GM19035 (cell line): Measurements from ENCODE around the gene GHITM.
"Not testable (repeated sequence)": the region's sequence is repeated elsewhere in the genome, so short reads cannot be mapped to it uniquely, and the experiment has no call there.

ENCODE experiments used
- ATAC-seq: cut with Tn5 transposase; IDR thresholded peaks from one replicate; pipeline ENCODE4 v1.9.1; 2021; ENCODE audit not compliant: unreplicated experiment

Gene GHITM

DNA sequence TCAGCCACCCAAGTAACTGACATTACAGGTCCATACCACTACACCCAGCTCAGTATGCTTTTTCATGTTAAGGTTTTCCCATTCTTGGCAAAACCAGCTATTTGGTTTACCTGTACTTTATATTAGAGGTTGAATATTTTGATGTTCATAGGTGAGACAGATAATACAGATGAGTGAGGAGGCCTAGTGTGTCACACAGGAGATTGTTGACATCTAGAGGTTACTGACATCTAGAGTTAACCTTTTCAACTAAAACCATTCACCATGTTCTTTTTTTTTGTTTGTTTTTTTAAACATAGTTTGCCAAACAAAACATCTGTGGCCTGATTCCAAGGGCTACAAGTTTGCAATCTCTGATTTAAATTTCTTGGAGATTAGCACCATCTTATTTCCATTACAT is 8.0 kb downstream of the GHITM start:
- ATAC-seq: no peak

DNA sequence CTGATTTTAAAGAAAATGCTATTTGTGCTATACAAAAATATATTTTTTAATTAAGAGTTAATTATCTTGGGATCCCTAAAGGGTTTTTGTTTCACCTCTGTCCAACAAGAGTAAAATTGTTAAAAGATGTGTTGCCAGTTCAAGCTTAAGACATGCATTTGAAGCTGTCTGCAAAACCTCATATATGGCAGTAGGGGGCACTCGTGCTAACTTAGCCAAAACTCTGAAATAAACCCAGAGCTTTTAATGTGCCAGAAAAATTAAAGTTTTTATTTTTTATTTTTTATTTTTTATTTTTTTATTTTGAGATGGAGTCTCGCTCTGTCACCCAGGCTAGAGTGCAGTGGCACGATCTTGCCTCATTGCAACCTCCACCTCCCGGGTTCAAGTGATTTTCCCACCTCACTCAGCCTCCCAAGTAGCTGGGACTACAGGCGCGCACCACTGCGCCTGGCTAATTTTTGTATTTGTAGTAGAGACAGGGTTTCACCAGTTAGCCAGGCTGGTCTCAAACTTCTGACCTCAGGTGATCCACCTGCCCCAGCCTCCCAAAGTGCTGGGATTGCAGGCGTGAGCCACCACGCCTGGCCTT is 8.8 kb downstream of the GHITM start:
- peak; percentile 48 for ATAC-seq

GRCh38 chr10:84149854-84150253 is 10.5 kb downstream of the GHITM start:
- no peak for ATAC-seq

GRCh38 chr10:84152769-84153168 is 13.5 kb downstream of the GHITM start:
- no peak for ATAC-seq

GRCh38 chr10:84155521-84155920 is 16.2 kb downstream of the GHITM start:
- ATAC-seq: no peak

DNA sequence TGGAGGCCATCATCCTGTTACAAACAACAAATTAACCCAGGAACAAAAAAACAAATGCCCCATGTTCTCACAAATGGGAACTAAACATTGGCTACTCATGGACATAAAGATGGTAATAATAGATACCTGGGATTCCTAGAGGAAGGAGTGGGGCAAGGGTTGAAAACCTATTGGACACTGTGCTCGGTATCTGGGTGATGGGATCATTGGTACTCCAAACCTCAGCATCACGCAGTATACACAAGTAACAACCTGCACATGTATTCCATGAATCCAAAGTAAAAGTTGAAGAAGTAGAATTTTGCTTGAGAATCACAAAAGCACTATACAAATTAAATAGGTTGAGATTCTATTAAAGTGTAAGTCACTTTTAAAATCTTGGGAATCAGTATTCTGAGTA is 16.7 kb downstream of the GHITM start:
- no peak for ATAC-seq

DNA sequence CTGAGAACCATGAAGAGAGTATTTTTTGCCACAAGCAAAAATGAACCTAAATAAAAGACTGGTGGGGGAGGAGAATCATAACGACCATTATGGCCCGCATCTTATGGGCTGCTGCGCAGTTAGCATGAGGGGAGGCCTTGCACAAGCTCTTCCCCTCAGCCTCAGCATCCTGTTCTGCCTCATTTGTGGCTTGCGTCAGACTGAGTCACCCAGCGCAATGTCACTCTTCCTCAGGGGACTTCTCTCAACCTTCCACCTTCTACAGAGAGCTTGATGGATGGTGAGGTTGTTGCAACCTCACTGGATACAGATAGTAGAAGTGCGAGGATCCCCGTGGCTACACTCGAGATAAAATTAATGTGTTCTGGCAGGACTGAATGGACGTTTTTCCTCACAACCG is 17.5 kb downstream of the GHITM start:
- ATAC-seq: peak; percentile 62

GRCh38 chr10:84158061-84158460 is 18.8 kb downstream of the GHITM start:
- no peak for ATAC-seq

- ATAC-seq: no peak
Observed at GRCh38 chr10:84158550-84158949, 19.2 kb downstream of the GHITM start.

DNA sequence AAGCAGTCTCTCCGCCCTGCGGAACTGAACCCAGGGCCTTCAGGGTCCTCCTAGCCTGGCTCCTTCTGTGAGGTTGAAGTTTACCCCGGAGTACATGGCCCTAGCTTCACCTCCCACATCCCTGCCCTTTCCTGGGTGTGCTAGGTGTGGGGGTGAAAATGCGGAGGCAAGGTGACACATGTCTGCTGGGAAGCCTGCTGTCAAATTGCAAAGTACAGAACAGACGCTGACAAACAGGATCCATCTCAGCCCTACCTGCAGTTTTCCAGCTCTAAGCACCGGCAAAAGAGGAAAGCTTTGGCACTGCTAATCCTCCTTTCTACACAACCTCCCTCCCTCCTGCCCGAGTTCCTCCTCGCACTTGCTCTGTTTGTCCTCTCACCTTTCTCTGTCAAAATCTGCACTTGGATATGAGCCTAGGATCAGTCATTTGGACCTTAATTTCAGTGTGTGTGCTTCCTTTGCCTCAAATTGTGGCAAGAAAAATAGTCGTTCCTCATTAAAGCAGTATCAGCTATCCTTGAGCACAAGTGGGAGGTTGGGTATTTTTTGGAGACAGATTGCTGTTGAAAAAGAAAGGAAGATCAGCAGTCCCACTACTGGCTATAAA is 19.9 kb downstream of the GHITM start:
- ATAC-seq: no peak

- no peak for ATAC-seq
Observed at GRCh38 chr10:84160663-84161362, 21.5 kb downstream of the GHITM start.

- ATAC-seq: no peak
Observed at GRCh38 chr10:84163996-84164395, 24.7 kb downstream of the GHITM start.

GRCh38 chr10:84164442-84164841 is 25.1 kb downstream of the GHITM start:
- no peak for ATAC-seq

- no peak for ATAC-seq
Observed at GRCh38 chr10:84166620-84167288, 27.4 kb downstream of the GHITM start.

GRCh38 chr10:84167289-84167653 is 28.0 kb downstream of the GHITM start:
- ATAC-seq: not testable (repeated sequence)

GRCh38 chr10:84168382-84168781 is 29.1 kb downstream of the GHITM start:
- not testable (repeated sequence) for ATAC-seq

- not testable (repeated sequence) for ATAC-seq
Observed at GRCh38 chr10:84171237-84171636, 31.9 kb downstream of the GHITM start.

- peak; percentile 20 for ATAC-seq
Observed at GRCh38 chr10:84171700-84172466, 32.6 kb downstream of the GHITM start.

DNA sequence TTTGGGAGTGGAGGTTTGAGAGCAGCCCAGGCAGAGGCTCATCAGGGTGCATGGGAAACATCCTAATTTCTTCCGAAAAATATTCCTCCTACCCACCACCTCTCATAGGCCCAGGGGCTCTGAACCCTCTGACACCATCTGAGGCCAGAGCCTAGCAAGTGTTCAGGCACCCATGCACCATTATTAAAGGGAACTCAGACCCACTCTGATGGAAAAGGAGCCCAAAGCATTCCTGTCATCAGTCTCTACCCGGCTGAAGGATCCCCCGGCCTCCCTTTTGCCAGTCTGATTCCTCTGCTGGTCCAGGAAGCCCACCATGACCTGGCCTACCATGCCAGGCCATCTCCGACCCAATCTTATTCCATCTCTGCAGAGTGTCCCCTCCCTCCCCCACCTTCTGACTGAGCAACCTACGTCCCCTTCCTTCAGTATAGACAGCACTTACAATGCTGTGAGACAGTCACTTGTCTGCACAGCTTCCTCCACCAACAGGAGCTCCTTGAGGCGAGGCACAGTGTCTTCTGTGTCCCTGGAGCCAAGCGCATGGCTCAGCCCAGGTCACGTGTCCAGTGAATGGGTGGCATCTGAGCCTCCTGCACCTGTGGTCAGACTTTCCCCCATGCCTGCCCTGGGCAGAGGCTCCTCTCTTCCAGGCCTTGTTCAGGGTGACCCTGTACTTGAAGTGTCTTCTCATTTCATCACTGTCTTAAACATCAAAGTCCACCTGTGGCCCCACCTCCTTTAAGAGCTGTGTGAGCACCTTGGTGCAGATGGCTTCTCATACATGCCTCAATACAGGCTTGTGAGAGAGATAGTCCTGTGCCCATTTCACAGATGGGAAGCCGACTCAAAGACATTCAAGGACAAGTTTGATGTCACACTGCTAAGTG is 33.4 kb downstream of the GHITM start:
- ATAC-seq: peak; percentile 59

DNA sequence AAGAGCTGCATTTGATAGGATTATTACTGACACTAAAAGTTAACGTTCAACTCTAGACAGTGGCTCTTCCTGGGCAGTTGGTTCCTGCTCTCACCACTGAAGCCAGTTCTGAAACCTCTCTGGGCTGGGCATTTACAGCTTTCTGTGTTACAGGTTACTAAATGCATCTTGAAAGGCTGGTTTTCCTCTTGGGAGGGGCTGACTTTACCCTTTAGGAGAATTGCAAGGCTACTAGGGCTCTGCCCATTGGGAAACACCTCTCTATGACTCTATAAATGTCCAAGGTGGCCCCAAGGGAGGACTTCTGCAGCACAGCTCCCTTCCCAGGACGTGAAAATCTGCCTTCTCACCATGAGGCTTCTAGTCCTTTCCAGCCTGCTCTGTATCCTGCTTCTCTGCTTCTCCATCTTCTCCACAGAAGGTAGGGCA is 34.2 kb downstream of the GHITM start, which contains the start of gene GPR15LG:
Gene GPR15LG, plus strand, starts transcription at position 301 of the 429 bp plus-strand sequence. Its CDS starts 51 bp downstream, at position 352.
- peak; percentile 37 for ATAC-seq
